ENCODE results near the gene OSTF1. TPM values are rescaled to one million over a fixed set of nuclear protein-coding genes. Genes with fewer than 3 reads are reported as not detected.

The OSTF1 gene
- total and polyA plus RNA-seq, 2 experiments from 2014 or later: 34.9 to 70.9 TPM

GRCh38 chr9:75176037-75176436 lies 87.7 kb downstream of the OSTF1 start:
- H3K27me3 ChIP-seq (replicated peaks; ENCODE audit: insufficient read depth): no peaks in the 10 kb centered on the region
- no peak for DNase-seq
- H3K27ac ChIP-seq: no peak overlapping the region
- in situ Hi-C loops (cut with MboI): no loop called here
- no peaks in the 10 kb centered on the region for H3F3A ChIP-seq (ENCODE audit: insufficient read depth)
- H2AFZ ChIP-seq: no peak overlapping the region
- H3K9me2 ChIP-seq (ENCODE audit: insufficient read depth): no peaks in the 10 kb centered on the region
- no peaks in the 10 kb centered on the region for H3K9me3 ChIP-seq (ENCODE audit: low read depth)
- H4K20me1 ChIP-seq (ENCODE audit: insufficient read depth): no peaks in the 10 kb centered on the region
- H3K9ac ChIP-seq: no peak overlapping the region
- no peak overlapping the region for H3K4me2 ChIP-seq (ENCODE audit: unreplicated experiment)
- H3K4me1 ChIP-seq (ENCODE audit: insufficient read depth): no peaks in the 10 kb centered on the region
- H3K36me3 ChIP-seq (ENCODE audit: low read depth): no peaks in the 10 kb centered on the region
- H3K4me3 ChIP-seq: no peak overlapping the region
- H3K79me2 ChIP-seq (ENCODE audit: insufficient read depth): no peaks in the 10 kb centered on the region
- TF ChIP-seq EZH2phosphoT487 (IDR thresholded peaks at IDR 0.05; ENCODE audit: insufficient read depth, low read depth): no peak
- TF ChIP-seq EZH2 (IDR thresholded peaks at IDR 0.05; ENCODE audit: insufficient read depth, poor library complexity, severe bottlenecking): no peak

- in situ Hi-C loops (cut with MboI): no loop called here
Observed at GRCh38 chr9:75181750-75182149, 93.4 kb downstream of the OSTF1 start.

GRCh38 chr9:75183306-75183705 lies 95.0 kb downstream of the OSTF1 start:
- no peak for DNase-seq
- no peak overlapping the region for H3K27ac ChIP-seq
- TF ChIP-seq EZH2 (IDR thresholded peaks at IDR 0.05; ENCODE audit: insufficient read depth, poor library complexity, severe bottlenecking): no peak
- no peak for TF ChIP-seq EZH2phosphoT487 (IDR thresholded peaks at IDR 0.05; ENCODE audit: insufficient read depth, low read depth)
- no peaks in the 10 kb centered on the region for H3K9me3 ChIP-seq (ENCODE audit: low read depth)
- no peak overlapping the region for H3K4me3 ChIP-seq
- no peaks in the 10 kb centered on the region for H3K27me3 ChIP-seq (replicated peaks; ENCODE audit: insufficient read depth)
- 97 to 99% methylated on average over 9 of the region's 9 CpGs for WGBS, 2 experiments (ENCODE audit: low coverage in 1 of 2, low lambda C conversion rate in 2 of 2, missing lambda C conversion rate in 2 of 2)
- no peaks in the 10 kb centered on the region for H3K36me3 ChIP-seq (ENCODE audit: low read depth)
- in situ Hi-C loops (cut with MboI): no loop called here
- H3K79me2 ChIP-seq (ENCODE audit: insufficient read depth): no peaks in the 10 kb centered on the region
- H3K9me2 ChIP-seq (ENCODE audit: insufficient read depth): no peaks in the 10 kb centered on the region
- H3F3A ChIP-seq (ENCODE audit: insufficient read depth): peaks cover 7% of the 10 kb centered on the region; the same call in 1 of the 2 replicates
- H4K20me1 ChIP-seq (ENCODE audit: insufficient read depth): no peaks in the 10 kb centered on the region
- H3K4me1 ChIP-seq (ENCODE audit: insufficient read depth): peaks cover 17% of the 10 kb centered on the region
- no peak overlapping the region for H3K9ac ChIP-seq
- H2AFZ ChIP-seq: no peak overlapping the region
- H3K4me2 ChIP-seq (ENCODE audit: unreplicated experiment): no peak overlapping the region

More at GRCh38 chr9:75181750-75182149, 93.4 kb downstream of the OSTF1 start:
- Histone ChIP-seq H3F3A (ENCODE audit: insufficient read depth) (peaks cover 7% of the 10 kb centered on the region; the same call in 1 of the 2 replicates), H2AFZ (no peak overlapping the region), H3K27me3 (replicated peaks; ENCODE audit: insufficient read depth) (no peaks in the 10 kb centered on the region), H3K36me3 (ENCODE audit: low read depth) (no peaks in the 10 kb centered on the region), H3K27ac (peak overlapping the region; percentile 20; the same call in 1 of the 2 replicates), H4K20me1 (ENCODE audit: insufficient read depth) (no peaks in the 10 kb centered on the region), H3K9ac (no peak overlapping the region), H3K4me1 (ENCODE audit: insufficient read depth) (peaks cover 17% of the 10 kb centered on the region), H3K4me2 (ENCODE audit: unreplicated experiment) (no peak overlapping the region), H3K79me2 (ENCODE audit: insufficient read depth) (no peaks in the 10 kb centered on the region), H3K9me2 (ENCODE audit: insufficient read depth) (no peaks in the 10 kb centered on the region), H3K9me3 (ENCODE audit: low read depth) (no peaks in the 10 kb centered on the region), H3K4me3 (no peak overlapping the region)
- no peak for TF ChIP-seq EZH2 (IDR thresholded peaks at IDR 0.05; ENCODE audit: insufficient read depth, poor library complexity, severe bottlenecking)
- peak; percentile 67 for DNase-seq
- WGBS, 2 experiments (ENCODE audit: low coverage in 1 of 2, low lambda C conversion rate in 2 of 2, missing lambda C conversion rate in 2 of 2): 92 to 100% methylated on average over 1 of the region's 1 CpG

- no peaks in the 10 kb centered on the region for H3K9me2 ChIP-seq (ENCODE audit: insufficient read depth)
- no peaks in the 10 kb centered on the region for H4K20me1 ChIP-seq (ENCODE audit: insufficient read depth)
- TF ChIP-seq EZH2phosphoT487 (IDR thresholded peaks at IDR 0.05; ENCODE audit: insufficient read depth, low read depth): no peak
- no peak for TF ChIP-seq EZH2 (IDR thresholded peaks at IDR 0.05; ENCODE audit: insufficient read depth, poor library complexity, severe bottlenecking)
- H3K9ac ChIP-seq: no peak overlapping the region
- no peak overlapping the region for H3K27ac ChIP-seq
- H3K36me3 ChIP-seq (ENCODE audit: low read depth): no peaks in the 10 kb centered on the region
- H3K79me2 ChIP-seq (ENCODE audit: insufficient read depth): no peaks in the 10 kb centered on the region
- peaks cover 7% of the 10 kb centered on the region; the same call in 1 of the 2 replicates for H3F3A ChIP-seq (ENCODE audit: insufficient read depth)
- peaks cover 17% of the 10 kb centered on the region for H3K4me1 ChIP-seq (ENCODE audit: insufficient read depth)
- no peak overlapping the region for H3K4me3 ChIP-seq
- H3K27me3 ChIP-seq (replicated peaks; ENCODE audit: insufficient read depth): no peaks in the 10 kb centered on the region
- in situ Hi-C loops (cut with MboI): no loop called here
- H3K9me3 ChIP-seq (ENCODE audit: low read depth): no peaks in the 10 kb centered on the region
- H3K4me2 ChIP-seq (ENCODE audit: unreplicated experiment): no peak overlapping the region
- no peak overlapping the region for H2AFZ ChIP-seq
- DNase-seq: peak; percentile 14
- WGBS, 2 experiments (ENCODE audit: low coverage in 1 of 2, low lambda C conversion rate in 2 of 2, missing lambda C conversion rate in 2 of 2): 63 to 69% methylated on average over 3 of the region's 3 CpGs
Observed at GRCh38 chr9:75184471-75184870, 96.2 kb downstream of the OSTF1 start.

GRCh38 chr9:75185585-75186170 lies 97.4 kb downstream of the OSTF1 start:
- TF ChIP-seq EZH2 (IDR thresholded peaks at IDR 0.05; ENCODE audit: insufficient read depth, poor library complexity, severe bottlenecking) (no peak), EZH2phosphoT487 (IDR thresholded peaks at IDR 0.05; ENCODE audit: insufficient read depth, low read depth) (no peak)
- no peaks in the 10 kb centered on the region for H3K27me3 ChIP-seq (replicated peaks; ENCODE audit: insufficient read depth)
- peaks cover 17% of the 10 kb centered on the region for H3K4me1 ChIP-seq (ENCODE audit: insufficient read depth)
- no peak overlapping the region for H3K9ac ChIP-seq
- 61 to 68% methylated on average over 4 of the region's 4 CpGs for WGBS, 2 experiments (ENCODE audit: low coverage in 1 of 2, low lambda C conversion rate in 2 of 2, missing lambda C conversion rate in 2 of 2)
- no peaks in the 10 kb centered on the region for H4K20me1 ChIP-seq (ENCODE audit: insufficient read depth)
- H3K79me2 ChIP-seq (ENCODE audit: insufficient read depth): no peaks in the 10 kb centered on the region
- H3K4me2 ChIP-seq (ENCODE audit: unreplicated experiment): no peak overlapping the region
- no peaks in the 10 kb centered on the region for H3K9me2 ChIP-seq (ENCODE audit: insufficient read depth)
- no peak overlapping the region for H3K4me3 ChIP-seq
- H3F3A ChIP-seq (ENCODE audit: insufficient read depth): peaks cover 7% of the 10 kb centered on the region; the same call in 1 of the 2 replicates
- DNase-seq: peak; percentile 52
- H2AFZ ChIP-seq: no peak overlapping the region
- H3K9me3 ChIP-seq (ENCODE audit: low read depth): no peaks in the 10 kb centered on the region
- no peaks in the 10 kb centered on the region for H3K36me3 ChIP-seq (ENCODE audit: low read depth)
- H3K27ac ChIP-seq: no peak overlapping the region
- in situ Hi-C loops (cut with MboI): no loop called here

All from GM23248 (cell line).